NCI-H774 (cell line): ENCODE results near the gene ZNF790.

ENCODE experiments used
- DNase-seq: peaks from one replicate; lab custom pipeline; 2025; lab: John Stamatoyannopoulos, UW

The ZNF790 gene

GRCh38 chr19:36772311-36773222 lies 65.6 kb downstream of the ZNF790 start, which contains the start of gene ZNF850:
ZNF850 (minus strand) TSS chr19:36772807; CDS start chr19:36762606, 10,201 bp downstream.
- DNase-seq: peak; percentile 88

- no peak for DNase-seq
These were observed 66.6 kb downstream of the ZNF790 start for GRCh38 chr19:36771261-36772231.
